Ramos (cell line): ENCODE data around the gene TGFB2.

Experiments used
- in situ Hi-C: fragments of 300-500 bp; cut with MboI; formaldehyde crosslinking; loops from one replicate; pipeline ENCODE4 v1.14.3; 2022; ENCODE audit warnings: low sequenced_read_pairs; ENCODE audit not compliant: unreplicated experiment

TGFB2 gene

GRCh38 chr1:218380125-218380977 is 35.2 kb downstream of the TGFB2 start:
- in situ Hi-C loops: no loop called here

- in situ Hi-C loops: no loop called here
Measured at GRCh38 chr1:218382261-218382660, 37.1 kb downstream of the TGFB2 start.

DNA sequence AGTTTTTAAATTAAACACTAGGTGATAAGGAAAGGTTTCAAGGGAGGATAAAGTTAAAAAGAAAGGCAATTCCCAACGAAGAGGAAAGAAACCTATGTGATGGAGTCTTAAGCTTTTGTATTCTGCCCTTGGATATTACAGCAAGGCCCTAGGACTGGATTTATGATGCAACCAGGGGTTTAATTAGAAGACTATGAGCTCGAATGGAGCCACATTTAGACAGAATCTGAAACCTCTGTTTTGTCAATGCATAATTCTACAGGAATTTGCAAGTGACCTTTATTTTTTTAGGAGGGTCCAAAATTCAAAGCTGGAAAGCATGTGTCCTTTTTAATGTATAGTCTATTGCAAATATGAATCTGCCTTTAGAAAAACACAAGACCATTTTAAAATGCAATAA is 37.9 kb downstream of the TGFB2 start:
- in situ Hi-C loops: no loop called here

DNA sequence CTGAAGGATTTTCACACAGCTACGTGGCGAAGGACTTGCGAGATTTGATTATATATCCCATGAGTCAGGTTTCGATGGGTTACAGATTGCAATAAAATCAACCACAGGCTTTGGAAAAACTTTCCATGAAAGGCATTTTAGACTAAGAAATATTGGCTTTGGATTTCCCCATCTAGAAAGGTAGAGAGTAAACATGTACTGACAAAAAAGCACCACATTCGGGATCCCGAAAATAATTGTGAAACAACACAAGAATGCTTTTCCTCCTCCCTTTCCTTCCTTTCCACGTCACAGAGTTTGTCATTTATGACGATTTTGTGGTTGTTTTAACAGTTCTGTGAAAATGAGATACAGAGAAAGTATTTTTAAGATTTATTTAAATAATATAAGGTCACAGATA is 38.5 kb downstream of the TGFB2 start:
- in situ Hi-C loops: no loop called here

- in situ Hi-C loops: no loop called here
Measured at GRCh38 chr1:218384581-218384993, 39.5 kb downstream of the TGFB2 start.

- in situ Hi-C loops: no loop called here
Measured at GRCh38 chr1:218388591-218388990, 43.5 kb downstream of the TGFB2 start.

DNA sequence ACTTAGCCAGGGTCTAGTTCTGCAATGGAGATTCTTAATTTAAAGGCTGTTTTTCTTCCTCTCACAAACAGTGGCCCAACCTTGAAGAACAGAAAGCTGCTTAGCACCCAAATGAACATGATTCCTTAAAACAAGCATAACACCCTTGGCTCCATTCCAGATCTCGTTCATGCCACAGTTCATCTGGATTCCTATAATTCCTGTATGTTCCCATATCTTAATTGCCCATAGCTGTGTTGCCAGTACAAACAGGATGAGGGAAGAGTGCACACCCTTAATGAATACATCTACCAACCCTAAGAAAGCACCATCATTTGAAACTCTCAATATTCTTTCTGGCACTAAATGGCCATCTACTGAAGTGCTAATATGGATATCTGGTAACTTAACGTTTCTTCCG is 45.5 kb downstream of the TGFB2 start:
- in situ Hi-C loops: no loop called here

- in situ Hi-C loops: no loop called here
Measured at GRCh38 chr1:218392780-218393179, 47.6 kb downstream of the TGFB2 start.

- in situ Hi-C loops: no loop called here
Measured at GRCh38 chr1:218394416-218394815, 49.3 kb downstream of the TGFB2 start.

DNA sequence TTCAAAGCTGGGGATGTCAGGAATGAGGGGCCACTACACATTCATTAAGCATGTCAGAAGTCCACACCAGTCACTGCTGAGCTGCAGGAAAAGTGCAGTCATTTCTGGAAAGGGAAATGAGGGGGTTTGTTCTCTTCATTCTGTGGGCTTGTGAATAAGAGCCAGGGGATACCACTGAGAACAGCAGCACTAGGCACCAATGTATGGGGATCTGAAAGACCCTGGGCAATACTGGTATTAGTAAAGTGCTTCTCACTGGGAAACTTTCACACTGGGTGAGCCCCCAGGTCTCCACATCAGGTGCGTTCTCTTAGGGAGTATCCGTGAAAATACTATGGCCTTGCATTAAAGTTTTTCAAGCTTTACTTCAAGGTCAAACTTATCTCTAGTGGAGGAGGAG is 49.9 kb downstream of the TGFB2 start:
- in situ Hi-C loops: no loop called here

DNA sequence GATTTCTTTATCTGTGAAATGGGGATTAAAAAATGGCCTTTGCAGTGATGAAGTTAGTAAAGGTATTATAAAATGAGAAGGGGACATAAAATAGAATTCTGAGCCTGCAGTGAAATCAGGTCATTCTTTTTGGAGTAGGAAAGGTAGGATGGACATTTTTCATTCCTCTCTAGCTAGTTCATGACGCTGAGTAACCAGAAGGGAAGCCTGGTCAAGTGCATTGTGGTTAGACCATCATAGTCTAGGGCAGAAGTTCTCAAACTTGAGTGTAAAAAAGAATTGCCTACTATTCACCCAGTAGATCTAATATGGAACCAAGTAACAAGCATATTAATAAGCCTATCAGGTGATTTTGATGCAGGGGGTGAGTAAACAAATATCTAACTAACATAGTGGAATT is 50.8 kb downstream of the TGFB2 start:
- in situ Hi-C loops: no loop called here

DNA sequence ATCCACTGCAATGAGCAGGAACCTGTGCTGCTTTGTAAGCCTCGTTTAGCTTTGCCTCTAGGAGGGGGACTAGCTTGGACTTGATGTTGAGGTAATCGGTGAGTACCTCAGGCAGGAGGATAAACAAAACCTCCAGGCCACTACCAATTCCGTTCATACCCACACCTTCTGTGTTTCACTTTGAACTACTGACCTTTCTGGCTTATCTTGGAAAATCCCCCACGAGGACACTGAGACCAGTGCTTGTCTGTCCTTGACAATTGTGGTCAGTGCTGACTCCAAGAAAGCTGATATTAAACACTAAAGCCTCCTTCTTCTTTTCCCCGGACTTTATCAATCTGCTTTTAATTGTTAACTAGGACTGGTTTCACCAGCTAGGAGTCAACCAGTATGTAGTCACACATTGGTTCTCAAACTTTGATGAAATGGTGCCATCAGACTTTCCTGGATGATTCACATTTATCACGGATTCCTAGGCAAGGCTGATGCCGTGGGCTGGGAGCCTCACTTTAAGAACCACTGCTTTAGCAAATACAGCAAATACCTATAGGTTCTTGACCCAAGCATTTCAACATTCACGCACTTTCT is 52.7 kb downstream of the TGFB2 start:
- in situ Hi-C loops: no loop called here

DNA sequence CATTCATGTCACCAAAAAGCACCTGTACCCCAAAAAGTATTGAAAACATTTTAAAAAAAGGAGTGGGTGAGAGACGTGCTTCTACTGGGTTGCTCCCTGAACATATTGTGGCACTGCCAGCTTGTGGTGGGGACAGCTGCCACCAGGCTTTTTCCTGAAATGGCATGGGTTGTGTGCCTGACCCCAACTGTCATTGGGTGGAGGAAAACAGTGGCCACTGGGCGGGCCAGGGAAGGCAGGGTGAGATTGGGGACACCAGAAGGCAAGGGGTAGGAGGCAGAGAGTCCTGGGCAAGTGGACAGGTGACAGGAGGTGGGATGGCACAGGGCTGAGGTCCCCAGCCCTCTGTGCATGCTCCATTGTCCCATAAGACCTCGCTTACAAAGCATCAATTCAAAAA is 55.5 kb downstream of the TGFB2 start:
- in situ Hi-C loops: no loop called here

DNA sequence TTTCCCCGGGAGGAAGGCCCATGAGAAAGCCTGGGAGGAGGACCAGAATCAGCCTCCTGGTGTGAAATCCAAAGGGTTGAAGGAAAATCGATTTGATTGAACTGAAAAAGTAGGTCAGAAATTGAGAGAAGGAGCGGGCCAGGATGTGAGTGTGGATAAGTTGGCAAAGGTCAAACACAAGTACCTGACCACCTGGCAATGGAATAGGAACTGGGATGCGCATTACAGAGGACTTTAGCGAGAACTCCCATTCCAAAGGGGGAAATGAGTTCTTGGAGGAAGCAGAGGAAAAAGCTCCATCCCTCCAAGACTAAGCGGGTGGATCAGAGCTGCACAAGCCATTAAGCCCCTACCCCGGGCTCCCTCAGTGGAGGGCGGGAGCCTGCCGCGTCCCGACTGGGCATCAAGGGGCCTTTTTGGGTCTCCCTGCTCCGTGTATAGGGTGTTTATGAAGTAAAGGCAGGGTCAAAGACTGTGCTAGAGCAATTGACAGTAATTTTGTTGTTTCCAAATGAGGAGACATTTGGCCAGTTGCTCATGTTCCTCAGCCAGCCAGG is 56.4 kb downstream of the TGFB2 start:
- in situ Hi-C loops: no loop called here

DNA sequence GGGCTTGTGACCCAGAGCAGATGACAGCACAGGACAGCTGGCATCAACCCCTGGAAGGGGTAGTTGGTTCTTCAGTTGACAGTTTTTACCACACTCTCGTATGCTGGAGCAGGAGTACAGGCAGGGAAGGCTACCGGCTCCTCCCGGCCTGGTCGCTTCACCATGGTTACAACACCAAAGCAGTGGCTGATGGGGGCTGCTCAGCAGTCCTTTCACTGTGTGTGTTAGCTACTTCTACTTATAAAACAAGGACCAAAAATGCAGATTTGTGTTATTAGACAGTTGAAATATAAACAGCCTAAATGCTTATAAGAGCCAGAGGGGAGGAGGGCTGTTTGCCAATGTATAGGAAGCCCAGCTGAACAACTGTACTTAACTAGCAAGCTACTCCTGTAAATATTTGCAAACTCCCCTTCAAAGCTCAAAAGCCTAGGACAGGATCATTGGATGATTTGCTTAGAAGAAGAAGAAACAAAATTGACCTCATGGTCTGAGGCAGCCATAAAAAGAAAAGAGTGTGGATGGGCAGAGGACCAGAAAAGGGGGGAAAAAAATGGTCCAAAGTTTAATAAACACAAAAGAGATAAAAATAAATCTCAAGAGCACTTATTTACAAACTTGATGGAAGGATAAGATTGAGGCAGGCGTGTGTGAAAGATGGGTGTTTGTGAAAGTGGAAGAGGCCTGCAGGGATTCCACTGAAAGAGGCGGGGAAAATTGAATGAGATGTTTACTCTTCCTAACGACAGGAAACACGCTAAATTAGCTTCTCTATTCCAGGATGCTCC is 57.1 kb downstream of the TGFB2 start:
- in situ Hi-C loops: no loop called here

- in situ Hi-C loops: no loop called here
Measured at GRCh38 chr1:218402786-218403120, 57.6 kb downstream of the TGFB2 start.

GRCh38 chr1:218403300-218403699 is 58.2 kb downstream of the TGFB2 start:
- in situ Hi-C loops: no loop called here

DNA sequence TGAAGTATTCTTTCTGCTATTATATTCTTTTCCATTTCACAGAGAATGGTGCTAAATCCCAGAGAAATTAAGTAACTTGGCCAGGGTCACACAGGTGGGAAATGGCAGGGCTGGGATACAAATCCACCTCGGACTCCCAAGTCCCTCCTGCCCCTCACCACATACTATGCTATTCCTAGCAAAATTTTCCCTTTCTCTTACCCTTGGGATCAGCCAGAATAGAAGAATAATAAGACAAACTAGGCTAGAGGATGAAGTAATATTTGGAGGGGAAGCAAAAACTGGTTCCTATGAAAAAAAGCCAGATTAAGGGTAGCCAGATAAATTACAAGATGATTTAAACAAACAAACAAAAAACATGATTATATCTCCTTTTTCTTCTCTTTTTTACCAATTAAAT is 62.5 kb downstream of the TGFB2 start:
- in situ Hi-C loops: no loop called here

DNA sequence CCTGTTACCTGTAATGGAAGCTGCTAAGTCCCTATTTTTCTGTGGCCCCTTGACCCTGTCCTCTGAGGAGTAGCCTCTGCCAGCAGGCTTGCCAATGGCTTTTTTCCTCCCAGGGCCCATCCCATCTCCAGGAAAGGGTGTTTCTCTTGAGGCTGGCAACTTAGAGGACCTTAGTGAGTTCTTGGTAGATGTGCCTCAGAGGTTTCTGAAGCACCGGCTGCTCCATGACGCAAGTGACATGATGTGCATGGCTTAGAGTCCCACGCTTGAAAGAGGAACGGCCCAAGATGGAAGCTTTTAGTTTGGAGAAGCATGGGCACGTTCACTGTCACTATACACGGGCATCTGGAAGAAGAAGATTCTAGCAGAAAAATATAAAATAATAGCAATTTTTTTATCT is 63.0 kb downstream of the TGFB2 start:
- in situ Hi-C loops: no loop called here

GRCh38 chr1:218408942-218409341 is 63.8 kb downstream of the TGFB2 start:
- in situ Hi-C loops: no loop called here

DNA sequence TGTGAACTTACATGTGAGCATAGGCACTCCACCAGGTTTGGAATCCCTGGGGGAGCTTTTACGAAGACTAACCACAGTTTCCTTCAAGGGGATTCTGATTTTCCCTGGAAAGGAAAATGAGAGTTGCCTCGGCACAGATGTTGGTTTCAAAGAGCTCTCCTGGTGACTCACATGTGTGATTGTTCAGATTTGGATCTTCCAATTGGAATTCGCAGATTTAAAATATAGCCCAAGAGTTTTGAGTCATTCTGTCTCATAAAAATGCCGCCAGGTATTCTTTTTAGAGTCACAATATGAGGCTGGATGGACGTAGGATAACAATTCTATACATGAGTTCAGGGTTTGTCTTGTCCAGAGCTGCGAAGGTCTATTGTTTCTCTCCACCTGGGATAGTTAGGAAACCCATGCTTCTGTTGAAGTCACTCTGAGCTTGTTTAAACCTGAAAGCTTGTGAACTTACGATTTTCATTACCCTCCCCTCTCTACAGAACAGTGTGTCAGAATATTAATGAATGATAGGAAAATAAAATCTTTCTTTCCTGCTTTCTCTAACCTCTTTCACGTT is 64.9 kb downstream of the TGFB2 start:
- in situ Hi-C loops: no loop called here
